Prostate gland (tissue), 2 donors: ENCODE measurements around the gene FAAP20. TPM values are rescaled to one million over a fixed set of nuclear protein-coding genes. Genes with fewer than 3 reads are reported as not detected.
A peak's percentile ranks its signal among the peaks of the same experiment; 100 is the strongest.

ENCODE experiments used
- DNase-seq: peaks from one replicate; pipeline ENCODE4 v3.0.0-alpha.2; 2019; ENCODE audit warnings: low spot score
- H3K27ac ChIP-seq, 2 donors: fragments of 200-600 bp; sonication (generic); 2 replicates each; pipeline ENCODE4 v1.5.1; 2017 to 2019
- H3K27me3 ChIP-seq: fragments of 200-600 bp; sonication (generic); replicated peaks from 2 replicates; pipeline ENCODE4 v1.5.1; 2019; ENCODE audit not compliant: insufficient read depth
- H3K36me3 ChIP-seq, 2 donors: fragments of 200-600 bp; sonication (generic); 1 replicate in 1 of 2; 2 replicates in 1 of 2; pipeline versions ENCODE4 v1.5.1 to v1.8.1; 2017 to 2019
- H3K4me1 ChIP-seq: fragments of 200-600 bp; sonication (generic); replicated peaks from 2 replicates; pipeline ENCODE4 v1.5.1; 2019
- H3K4me3 ChIP-seq, 2 donors: fragments of 200-600 bp; sonication (generic); 2 replicates each; pipeline ENCODE4 v1.5.1; 2017 to 2019
- H3K9me3 ChIP-seq: fragments of 200-600 bp; sonication (generic); 2 replicates; pipeline ENCODE4 v1.5.1; 2017
- CTCF ChIP-seq, 4 experiments: fragments of 200-600 bp in 2 of 4; fragments of 450-650 bp in 2 of 4; sonication (generic) in 2 of 4; IDR thresholded peaks; 1 replicate in 3 of 4; 2 replicates in 1 of 4; pipeline ENCODE4 v1.5.1; 2016 to 2019; ENCODE audit warnings: antibody characterized with exemption in 4 of 4, mild to moderate bottlenecking in 2 of 4, moderate library complexity in 2 of 4
- POLR2A ChIP-seq: fragments of 450-650 bp; IDR thresholded peaks from one replicate; pipeline ENCODE4 v1.6.1; 2016; ENCODE audit warnings: antibody characterized with exemption, mild to moderate bottlenecking
- POLR2AphosphoS5 ChIP-seq: sonication (generic); formaldehyde crosslinking; IDR thresholded peaks from one replicate; pipeline ENCODE4 v1.6.1; 2017; ENCODE audit warnings: antibody characterized with exemption
- WGBS: methylation state at CpG from one replicate; pipeline ENCODE4 v1.1.5; 2018; 5-methylcytosine and 5-hydroxymethylcytosine counted together
- intact Hi-C: fragments of 100-400 bp; cut with DNase I; formaldehyde crosslinking; loops from one replicate; pipeline ENCODE4 v1.14.2; 2022
- total RNA-seq, 2 donors: library from RNA; depleted of rRNA; stranded (reverse); fragments of >200 nt; gene quantifications; one replicate each; pipeline ENCODE4 v1.1.0, GENCODE V29; 2016

Gene FAAP20
- total RNA-seq, 2 donors from 2014 or later = 55.9 to 70.4 TPM

- no peaks in the 10 kb centered on the region for H3K27me3 ChIP-seq
- H3K36me3 ChIP-seq = no peaks in the 10 kb centered on the region
- WGBS = 47% methylated on average over 15 of the region's 21 CpGs
- TF ChIP-seq CTCF (IDR thresholded peaks at IDR 0.05) (no peak), POLR2A (no peak), POLR2AphosphoS5 (no peak)
- H3K4me3 ChIP-seq = no peak overlapping the region
- peaks cover 26% of the 10 kb centered on the region for H3K4me1 ChIP-seq
- H3K9me3 ChIP-seq = no peaks in the 10 kb centered on the region
- peak overlapping the region; percentile 90 to 93 for H3K27ac ChIP-seq
- no peak for DNase-seq
- intact Hi-C loops = no loop called here
Measured at GRCh38 chr1:2214541-2215241, 20.1 kb upstream of the FAAP20 start.

GRCh38 chr1:2213576-2214505, 19.3 kb upstream of the FAAP20 start:
- H3K27ac ChIP-seq = peak overlapping the region; percentile 90 to 93
- 6% methylated on average over 21 of the region's 32 CpGs for WGBS
- H3K4me3 ChIP-seq = peak overlapping the region in 1 of 2 donors; percentile 9
- peak; percentile 70 for DNase-seq
- no peaks in the 10 kb centered on the region for H3K36me3 ChIP-seq
- H3K4me1 ChIP-seq = peaks cover 32% of the 10 kb centered on the region
- no peaks in the 10 kb centered on the region for H3K27me3 ChIP-seq
- H3K9me3 ChIP-seq = no peaks in the 10 kb centered on the region
- intact Hi-C loops = no loop called here
- TF ChIP-seq POLR2A (peak; percentile 16), POLR2AphosphoS5 (peak; percentile 82), CTCF (IDR thresholded peaks at IDR 0.05) (no peak)

- H3K4me3 ChIP-seq = peak overlapping the region in 1 of 2 donors; percentile 4
- TF ChIP-seq POLR2A (peak; percentile 50), POLR2AphosphoS5 (peak; percentile 69), CTCF (IDR thresholded peaks at IDR 0.05) (peak in 2 of 4 experiments; percentile 45 to 47)
- intact Hi-C loops = no loop called here
Measured at GRCh38 chr1:2212532-2213491, 18.2 kb upstream of the FAAP20 start.

GRCh38 chr1:2212274-2212531, 17.6 kb upstream of the FAAP20 start:
- H3K4me1 ChIP-seq = peaks cover 46% of the 10 kb centered on the region
- no peaks in the 10 kb centered on the region for H3K36me3 ChIP-seq
- WGBS = 45% methylated on average over 10 of the region's 10 CpGs
- peak overlapping the region in 1 of 2 donors; percentile 4 for H3K4me3 ChIP-seq
- DNase-seq = no peak
- intact Hi-C loops = no loop called here
- no peak for TF ChIP-seq CTCF (IDR thresholded peaks at IDR 0.05)
- no peak for TF ChIP-seq POLR2A
- TF ChIP-seq POLR2AphosphoS5 = no peak
- H3K27me3 ChIP-seq = no peaks in the 10 kb centered on the region
- H3K9me3 ChIP-seq = no peaks in the 10 kb centered on the region
- peak overlapping the region; percentile 90 to 93 for H3K27ac ChIP-seq

More at GRCh38 chr1:2212532-2213491, 18.2 kb upstream of the FAAP20 start:
- Histone ChIP-seq H3K36me3 (no peaks in the 10 kb centered on the region), H3K27ac (peak overlapping the region; percentile 90 to 93), H3K9me3 (no peaks in the 10 kb centered on the region), H3K27me3 (no peaks in the 10 kb centered on the region), H3K4me1 (peaks cover 43% of the 10 kb centered on the region)
- peak; percentile 73 for DNase-seq
- 2% methylated on average over 35 of the region's 49 CpGs for WGBS
